HG02970 (cell line): ENCODE data around the gene UGT1A10.
"Not testable (repeated sequence)": the region's sequence is repeated elsewhere in the genome, so short reads cannot be mapped to it uniquely, and the experiment has no call there.

Experiments
- ATAC-seq: cut with Tn5 transposase; IDR thresholded peaks from one replicate; pipeline ENCODE4 v1.9.1; 2021; ENCODE audit warnings: mild to moderate bottlenecking, moderate library complexity, moderate number of reproducible peaks; ENCODE audit not compliant: unreplicated experiment, low FRiP score

Gene UGT1A10

DNA sequence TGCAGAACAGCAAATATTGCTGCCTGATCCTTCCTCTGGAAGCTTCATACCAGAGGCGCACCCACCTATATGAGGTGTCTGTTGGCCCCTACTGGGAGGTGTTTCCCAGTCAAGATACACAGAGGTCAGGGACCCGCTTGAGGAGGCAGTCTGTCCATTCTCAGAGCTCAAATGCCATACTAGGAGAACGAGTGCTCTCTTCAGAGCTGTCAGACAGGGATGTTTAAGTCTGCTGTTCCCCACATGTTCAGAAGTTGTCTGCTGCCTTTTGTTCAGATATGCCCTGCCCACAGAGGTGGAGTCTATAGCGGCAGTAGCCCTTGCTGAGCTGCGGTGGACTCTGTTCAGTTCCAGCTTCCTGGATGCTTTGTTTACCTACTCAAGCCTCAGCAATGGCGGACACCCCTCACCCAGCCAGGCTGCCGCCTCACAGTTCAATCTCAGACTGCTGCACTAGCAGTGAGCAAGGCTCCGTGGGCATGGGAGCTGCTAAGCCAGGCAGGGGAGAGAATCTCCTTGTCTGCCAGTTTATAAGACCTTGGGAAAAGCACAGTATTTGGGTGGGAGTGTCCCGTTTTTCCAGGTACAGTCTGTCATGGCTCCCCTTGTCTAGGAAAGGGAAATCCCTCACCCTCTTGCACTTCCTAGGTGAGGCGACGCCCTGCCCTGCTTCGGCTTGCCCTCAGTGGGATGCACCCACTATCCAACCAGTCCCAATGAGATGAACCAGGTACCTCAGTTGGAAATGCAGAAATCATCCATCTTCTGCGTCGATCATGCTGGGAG lies 100.8 kb downstream of the UGT1A10 start:
- not testable (repeated sequence) for ATAC-seq

DNA sequence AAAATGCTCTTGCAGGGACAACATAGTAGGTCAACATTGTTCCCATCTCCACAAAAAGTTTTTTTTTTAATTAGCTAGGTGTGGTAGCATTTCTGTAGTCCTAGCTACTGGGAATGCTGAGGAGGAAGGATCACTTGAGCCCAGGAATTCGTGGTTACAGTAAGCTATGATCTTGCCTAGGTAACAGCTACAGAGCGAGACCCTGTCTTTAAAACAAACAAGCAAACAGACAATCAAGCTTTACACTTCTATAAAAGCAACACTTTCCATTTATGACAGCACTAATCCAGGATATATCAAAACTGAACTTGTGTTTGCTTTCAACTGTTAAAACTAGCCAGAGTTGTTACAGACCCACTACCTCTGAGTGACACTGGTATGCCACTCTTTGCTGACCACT lies 104.6 kb downstream of the UGT1A10 start:
- ATAC-seq: no peak

DNA sequence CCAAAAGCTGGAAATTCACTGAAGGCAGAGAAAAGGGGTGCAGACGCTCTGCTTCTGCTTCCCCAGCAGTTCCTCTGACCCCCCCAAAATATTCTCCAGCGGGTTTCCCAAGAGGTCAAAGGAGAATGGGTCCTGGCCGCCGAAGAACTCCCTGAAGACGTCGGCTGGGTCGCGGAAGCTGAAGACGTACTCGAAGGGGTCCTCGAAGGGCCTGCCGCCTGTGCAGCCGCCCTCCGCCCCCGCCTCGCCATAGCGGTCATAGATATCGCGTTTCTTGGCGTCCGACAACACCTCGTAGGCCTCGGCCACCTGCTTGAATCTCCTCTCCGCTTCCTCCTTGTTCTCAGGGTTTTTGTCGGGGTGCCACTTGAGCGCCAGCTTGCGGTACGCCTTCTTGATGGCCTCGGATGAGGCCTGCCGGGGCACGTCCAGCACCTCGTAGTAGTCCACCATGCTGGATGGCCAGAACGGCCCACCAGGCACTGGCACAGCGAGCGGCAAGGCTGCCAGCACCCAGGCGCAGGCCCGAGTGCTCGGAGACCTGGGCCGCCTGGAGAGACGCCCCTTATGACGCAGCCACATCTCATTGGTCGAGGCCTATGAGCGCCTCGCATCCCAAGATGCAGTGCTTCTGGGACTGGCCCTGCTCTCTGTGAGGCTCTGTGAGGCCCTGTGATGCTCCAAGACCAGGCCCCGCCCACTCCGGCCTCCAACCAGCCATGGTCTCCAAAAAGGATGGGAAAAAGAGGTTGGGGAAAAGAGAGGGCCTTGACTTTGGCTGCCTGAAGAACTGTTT lies 107.4 kb downstream of the UGT1A10 start:
- ATAC-seq: no peak

DNA sequence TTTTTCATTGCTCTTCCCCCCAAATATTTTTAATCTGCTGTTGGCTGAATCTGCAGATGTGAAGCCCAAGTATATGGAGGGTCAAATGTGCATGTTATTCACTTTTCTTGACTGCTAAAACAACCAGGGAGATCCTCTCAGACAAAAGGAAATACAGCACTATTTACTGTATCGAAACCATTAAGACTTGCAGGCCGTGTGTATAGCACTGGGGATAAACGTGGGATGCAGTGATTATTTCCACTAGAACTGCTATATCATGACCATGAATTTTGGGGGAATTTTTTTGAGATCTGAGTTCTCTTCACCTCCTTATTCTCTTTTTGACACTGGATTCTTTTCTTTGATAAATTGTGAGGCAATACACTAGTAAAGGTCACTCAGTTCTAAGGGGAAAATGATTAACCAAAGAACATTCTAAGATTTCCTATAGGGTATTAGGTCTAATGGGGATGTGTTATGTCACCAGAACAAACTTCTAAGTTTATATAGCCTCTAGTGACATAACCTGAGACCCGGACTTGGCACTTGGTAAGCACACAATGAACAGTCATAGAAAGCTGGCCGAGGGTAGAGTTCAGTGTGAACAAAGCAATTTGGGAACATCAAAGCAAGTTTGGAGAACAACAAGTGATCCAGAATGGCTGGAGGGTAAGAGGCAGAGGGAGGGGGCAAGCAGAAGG lies 109.0 kb downstream of the UGT1A10 start:
- ATAC-seq: no peak

DNA sequence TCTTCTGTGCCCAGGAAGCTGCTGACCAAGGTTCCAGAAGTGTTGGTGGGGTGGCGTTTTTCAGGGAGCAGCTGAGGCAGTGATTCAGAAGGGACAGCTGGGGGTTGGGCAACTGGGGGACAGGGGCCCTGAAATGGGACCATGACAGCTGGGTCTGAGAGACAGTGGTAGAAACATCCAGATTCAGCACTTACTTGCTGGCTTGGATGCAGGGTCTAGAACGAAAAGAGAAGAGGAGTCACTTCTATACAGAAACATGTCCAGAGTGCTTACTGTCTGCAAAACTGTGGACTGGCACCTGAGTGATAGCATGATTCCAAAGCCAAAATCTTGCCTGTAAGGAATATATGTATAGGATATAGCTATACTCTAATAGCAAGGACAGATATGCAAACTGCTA lies 109.6 kb downstream of the UGT1A10 start:
- not testable (repeated sequence) for ATAC-seq

DNA sequence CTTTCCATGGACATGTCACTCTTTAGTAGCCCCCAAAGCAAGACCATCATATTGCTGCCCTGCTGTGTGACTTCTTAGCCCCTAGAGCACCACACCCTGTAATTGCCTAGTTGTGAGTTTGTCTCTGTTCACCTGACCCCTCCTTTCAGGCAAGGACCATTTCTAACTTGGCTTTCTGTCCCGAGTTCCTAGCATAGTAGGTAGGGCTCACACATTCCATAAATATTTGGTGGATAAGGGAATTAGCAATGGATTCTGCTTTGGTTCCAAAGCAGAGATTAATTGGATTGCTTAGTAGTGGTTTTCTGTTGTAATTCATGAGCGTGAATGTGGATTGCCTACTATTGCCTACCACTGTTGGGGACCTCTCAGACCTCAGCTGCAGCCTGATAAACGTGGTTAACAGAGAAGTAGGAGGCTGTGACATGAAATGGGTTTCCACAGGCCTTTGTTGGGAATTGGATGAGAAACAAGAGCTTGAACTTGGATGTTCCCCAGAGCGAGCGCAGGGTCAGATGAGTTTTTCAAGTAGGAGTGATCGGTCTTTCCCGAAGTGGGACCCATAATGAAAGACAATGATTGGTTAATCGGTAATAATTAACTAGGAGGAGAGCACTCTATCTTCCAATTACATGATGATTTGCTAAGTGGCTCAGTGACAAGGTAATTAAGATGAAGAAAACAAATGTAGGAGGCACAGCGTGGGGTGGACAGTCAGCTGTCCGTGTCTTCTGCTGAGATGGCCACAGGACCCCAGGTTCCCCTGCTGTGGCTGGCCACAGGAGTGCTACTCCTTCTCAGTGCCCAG lies 110.4 kb downstream of the UGT1A10 start:
- ATAC-seq: no peak

DNA sequence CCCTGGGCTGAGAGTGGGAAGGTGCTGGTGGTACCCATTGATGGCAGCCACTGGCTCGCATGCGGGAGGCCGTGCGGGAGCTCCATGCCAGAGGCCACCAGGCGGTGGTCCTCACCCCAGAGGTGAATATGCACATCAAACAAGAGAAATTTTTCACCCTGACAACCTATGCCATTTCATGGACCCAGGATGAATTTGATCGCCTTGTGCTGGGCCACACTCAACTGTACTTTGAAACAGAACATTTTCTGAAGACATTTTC lies 111.0 kb downstream of the UGT1A10 start:
- no peak for ATAC-seq

DNA sequence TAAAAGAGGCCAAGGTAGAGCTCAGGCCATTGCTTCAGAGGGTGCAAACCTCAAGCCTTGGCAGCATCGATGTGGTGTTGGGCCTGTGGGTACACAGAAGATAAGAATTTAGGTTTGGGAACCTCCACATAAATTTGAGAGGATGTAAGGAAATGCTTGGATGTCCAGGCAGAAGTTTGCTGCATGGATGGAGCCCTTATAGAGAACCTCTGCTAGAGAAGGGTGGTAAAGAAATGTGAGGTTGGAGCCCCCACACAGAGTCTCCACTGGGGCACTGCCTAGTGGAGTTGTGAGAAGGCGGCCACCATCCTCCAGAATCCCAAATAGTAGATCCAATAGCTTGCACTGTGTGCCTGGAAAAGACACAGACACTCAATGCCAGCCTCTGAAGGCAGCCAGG lies 114.4 kb downstream of the UGT1A10 start:
- ATAC-seq: not testable (repeated sequence)

DNA sequence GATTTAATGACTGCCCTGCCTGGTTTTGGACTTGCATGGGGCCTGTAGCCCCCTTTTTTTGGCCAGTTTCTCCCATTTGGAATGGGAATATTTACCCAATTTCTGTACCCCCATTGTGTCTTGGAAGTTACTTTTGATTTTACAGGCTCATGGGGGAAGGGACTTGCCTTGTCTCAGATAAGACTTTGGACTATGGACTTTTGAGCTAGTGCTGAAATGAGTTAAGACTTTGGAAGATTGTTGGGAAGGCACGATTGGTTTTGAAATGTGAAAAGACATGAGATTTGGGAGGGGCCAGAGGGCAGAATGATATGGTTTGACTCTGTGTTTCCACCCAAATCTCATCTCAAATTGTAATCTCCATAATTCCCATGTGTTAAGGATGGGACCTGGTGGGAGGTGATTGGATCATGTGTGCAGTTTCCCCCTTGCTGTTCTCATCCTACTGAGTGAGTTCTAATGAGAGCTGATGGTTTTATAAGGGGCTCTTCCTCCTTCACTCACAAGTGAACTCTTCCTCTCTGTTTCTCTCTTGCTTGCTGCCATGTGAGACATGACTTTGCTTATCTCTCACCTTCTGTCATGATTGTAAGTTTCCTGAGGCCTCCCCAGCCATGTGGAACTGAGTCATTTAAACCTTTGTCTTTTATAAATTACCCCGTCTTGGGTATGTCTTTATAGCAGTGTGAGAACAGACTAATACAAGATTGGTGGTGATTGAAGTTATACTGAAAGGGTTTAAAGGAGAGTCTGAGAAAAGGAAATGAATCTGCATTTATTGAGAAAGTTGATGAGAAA lies 115.2 kb downstream of the UGT1A10 start:
- not testable (repeated sequence) for ATAC-seq

DNA sequence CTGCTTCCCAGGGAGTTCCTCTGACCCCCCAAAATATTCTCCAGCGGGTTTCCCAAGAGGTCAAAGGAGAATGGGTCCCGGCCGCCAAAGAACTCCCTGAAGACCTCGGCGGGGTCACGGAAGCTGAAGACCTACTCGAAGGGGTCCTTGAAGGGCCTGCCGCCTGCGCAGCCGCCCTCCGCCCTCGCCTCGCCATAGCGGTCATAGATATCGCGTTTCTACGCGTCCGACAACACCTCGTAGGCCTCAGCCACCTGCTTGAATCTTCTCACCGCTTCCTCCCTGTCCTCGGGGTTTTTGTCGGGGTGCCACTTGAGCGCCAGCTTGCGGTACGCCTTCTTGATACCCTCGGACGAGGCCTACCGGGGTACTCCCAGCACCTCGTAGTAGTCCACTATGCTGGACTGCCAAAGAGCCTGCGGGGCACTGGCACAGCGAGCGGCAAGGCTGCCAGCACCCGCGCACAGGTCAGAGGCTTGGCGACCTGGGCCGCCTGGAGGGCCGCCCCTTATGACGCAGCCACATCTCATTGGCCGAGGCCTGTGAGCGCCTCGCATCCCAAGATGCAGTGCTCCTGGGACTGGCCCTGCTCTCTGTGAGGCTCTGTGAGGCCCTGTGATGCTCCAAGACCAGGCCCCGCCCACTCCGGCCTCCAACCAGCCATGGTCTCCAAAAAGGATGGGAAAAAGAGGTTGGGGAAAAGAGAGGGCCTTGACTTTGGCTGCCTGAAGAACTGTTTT lies 118.8 kb downstream of the UGT1A10 start:
- no peak for ATAC-seq

DNA sequence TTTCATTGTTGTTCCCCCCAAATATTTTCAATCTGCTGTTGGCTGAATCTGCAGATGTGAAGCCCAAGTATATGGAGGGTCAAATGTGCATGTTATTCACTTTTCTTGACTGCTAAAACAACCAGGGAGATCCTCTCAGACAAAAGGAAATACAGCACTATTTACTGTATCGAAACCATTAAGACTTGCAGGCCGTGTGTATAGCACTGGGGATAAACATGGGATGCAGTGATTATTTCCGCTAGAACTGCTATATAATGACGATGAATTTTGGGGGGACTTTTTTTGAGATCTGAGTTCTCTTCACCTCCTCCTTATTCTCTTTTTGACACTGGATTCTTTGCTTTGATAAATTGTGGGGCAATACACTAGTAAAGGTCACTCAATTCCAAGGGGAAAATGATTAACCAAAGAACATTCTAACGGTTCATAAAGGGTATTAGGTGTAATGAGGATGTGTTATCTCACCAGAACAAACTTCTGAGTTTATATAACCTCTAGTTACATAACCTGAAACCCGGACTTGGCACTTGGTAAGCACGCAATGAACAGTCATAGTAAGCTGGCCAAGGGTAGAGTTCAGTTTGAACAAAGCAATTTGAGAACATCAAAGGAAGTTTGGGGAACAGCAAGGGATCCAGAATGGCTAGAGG lies 120.3 kb downstream of the UGT1A10 start:
- no peak for ATAC-seq

DNA sequence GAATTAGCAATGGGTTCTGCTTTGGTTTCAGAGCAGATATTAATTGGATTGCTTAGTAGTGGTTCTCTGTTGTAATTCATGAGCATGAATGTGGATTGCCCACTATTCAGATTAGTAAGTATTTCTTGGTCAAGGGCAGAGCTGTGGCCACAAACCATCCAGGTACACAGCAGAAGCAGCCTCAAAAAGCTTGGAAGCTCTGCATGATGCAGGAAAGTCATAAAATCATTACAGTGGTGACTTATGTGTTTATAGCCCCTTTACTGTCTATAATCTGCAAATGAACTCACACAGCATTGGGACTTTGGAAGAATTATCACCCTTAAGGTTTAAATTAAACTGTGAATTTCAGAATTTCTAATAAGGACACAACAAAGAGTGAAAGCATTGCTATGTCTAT lies 121.9 kb downstream of the UGT1A10 start:
- no peak for ATAC-seq

DNA sequence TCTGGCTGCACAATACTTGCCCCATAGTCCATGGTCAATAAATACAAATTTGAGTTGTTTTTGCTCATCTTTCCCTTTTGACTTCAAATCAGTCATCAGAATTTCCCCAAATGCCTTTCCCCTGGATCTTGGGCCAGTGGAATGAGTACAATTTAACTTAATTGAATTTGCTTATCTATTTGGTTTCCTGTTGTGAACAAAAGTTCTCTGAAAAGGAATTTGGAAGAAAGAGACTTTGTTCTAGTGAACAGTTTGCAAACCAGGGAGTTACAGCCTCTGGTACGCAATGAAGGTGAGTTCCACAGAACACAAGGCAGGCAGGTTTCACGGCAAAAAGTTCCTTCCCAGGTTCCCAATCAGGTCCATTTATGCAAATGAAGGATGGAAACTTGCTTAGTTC lies 122.6 kb downstream of the UGT1A10 start:
- ATAC-seq: no peak

DNA sequence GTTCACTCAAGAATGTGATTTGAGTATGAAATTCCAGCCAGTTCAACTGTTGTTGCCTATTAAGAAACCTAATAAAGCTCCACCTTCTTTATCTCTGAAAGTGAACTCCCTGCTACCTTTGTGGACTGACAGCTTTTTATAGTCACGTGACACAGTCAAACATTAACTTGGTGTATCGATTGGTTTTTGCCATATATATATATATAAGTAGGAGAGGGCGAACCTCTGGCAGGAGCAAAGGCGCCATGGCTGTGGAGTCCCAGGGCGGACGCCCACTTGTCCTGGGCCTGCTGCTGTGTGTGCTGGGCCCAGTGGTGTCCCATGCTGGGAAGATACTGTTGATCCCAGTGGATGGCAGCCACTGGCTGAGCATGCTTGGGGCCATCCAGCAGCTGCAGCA lies 123.8 kb downstream of the UGT1A10 start, which contains the start of gene UGT1A1:
Gene UGT1A1, plus strand, starts transcription at position 228 of the 400 bp plus-strand sequence. Its CDS starts 18 bp downstream, at position 246.
- ATAC-seq: no peak

DNA sequence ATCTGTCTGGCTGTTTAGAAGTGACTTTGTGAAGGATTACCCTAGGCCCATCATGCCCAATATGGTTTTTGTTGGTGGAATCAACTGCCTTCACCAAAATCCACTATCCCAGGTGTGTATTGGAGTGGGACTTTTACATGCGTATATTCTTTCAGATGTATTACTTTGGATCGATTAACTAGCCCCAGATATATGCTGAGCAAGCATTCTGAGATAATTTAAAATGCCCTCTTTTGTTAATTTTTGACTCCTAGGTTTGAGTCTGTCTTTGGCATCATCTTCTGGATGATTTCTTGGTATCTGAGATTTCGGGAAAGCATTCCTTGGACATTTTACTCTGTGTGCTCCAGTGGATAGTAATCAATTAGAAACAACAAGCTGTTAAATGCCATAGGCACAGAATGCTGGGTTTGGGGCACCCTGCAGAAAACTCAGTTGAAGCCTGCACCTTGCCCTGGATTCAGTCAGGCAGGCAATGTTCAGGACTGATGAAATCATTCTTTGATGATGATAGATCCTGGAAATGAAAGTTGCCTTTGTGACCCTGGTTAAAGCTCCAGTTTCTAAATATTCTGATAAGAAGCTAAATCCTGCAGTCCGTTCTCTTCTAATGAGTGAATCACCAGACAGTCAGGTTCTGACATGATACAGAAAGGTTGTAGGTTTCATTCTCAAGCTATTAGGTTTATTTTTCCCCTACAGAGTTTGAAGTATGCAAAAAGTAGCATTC lies 125.0 kb downstream of the UGT1A10 start:
- ATAC-seq: no peak

DNA sequence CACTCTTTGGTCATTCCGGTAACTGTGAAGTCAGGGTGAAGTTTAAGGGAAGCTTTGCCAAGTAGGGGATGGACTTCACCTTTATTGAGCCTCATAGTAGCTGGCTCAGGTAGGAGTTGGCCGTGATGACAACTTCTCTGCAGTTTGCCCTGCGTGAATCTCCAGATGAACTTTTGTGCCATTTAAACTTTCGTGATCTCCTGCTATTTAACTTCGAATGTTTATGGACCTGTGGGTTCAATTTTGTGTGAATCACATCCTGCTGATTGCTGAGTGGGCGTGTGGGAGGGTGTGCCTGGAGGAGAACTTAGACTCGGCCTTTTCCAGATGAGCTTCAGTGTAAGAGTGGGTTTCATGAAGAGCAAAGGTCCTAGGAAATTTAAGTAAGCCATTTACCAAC lies 128.0 kb downstream of the UGT1A10 start:
- ATAC-seq: no peak

DNA sequence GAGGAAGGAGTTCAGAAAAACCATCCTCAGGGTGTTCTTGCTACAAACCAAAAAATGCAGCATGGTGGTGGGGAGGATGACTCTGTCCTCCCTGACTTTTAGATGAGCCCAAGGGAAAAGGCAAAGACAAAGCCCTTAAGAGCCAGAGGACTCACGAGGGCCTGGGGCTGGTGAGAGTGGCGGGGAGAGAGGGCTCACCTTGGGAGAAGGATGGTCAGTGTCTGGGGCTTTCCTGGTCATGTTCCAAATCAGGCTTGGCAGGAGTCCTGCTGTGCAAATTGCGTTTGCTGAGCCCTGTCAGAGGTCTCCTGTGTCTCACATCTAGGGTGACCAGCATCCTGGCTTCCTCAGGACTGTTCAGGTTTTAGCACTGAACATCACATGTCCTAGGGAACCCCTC lies 128.5 kb downstream of the UGT1A10 start:
- ATAC-seq: no peak

DNA sequence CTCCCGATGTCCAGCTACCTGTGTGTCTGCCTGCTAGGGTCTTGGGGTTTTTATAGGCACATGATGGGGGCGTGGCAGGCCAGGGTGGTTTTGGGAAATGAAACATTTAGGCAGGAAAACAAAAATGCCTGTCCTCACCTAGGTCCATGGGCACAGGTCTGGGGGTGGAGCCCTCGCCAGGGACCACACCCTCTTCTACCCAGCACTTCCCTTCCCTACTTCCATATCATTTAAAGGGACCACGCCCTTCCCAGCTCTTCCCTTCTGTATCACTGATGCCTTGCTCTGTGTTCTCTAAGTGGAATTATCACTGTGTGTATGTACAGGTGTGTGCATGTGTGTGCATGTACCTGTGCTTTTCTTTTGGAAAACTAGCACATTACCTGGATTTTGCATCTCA lies 130.2 kb downstream of the UGT1A10 start:
- ATAC-seq: no peak
